ENCODE data around the gene JTB. TPM values are rescaled to one million over a fixed set of nuclear protein-coding genes. Genes with fewer than 3 reads are reported as not detected.

Gene JTB
- total RNA-seq, 6 experiments from 2014 or later = 55.8 to 169 (median 90.9) TPM

- no peaks in the 10 kb centered on the region for H3K9me3 ChIP-seq
- H3K36me3 ChIP-seq = peaks cover 0 to 25% (median 12%) of the 10 kb centered on the region in 4 donors
- ATAC-seq (peak; percentile 83 to 89 (median 84)), DNase-seq (peak; percentile 91)
- H3K4me1 ChIP-seq = peaks cover 0 to 34% (median 16%) of the 10 kb centered on the region in 4 donors
- 15% methylated on average over 10 of the region's 28 CpGs for WGBS (ENCODE audit: insufficient coverage, low coverage, low lambda C conversion rate, missing lambda C conversion rate)
- H3K27me3 ChIP-seq = no peaks in the 10 kb centered on the region
- peak within 1 kb of the TSS; percentile 93 to 99 (median 94) for H3K4me3 ChIP-seq
- H3K27ac ChIP-seq = peak within 1 kb of the TSS; percentile 97 to 100 (median 100)
- TF ChIP-seq CTCF (IDR thresholded peaks at IDR 0.05) = peak; percentile 93 to 95 (median 94)
- no peak for TF ChIP-seq POLR2A (IDR thresholded peaks at IDR 0.05)
- intact Hi-C loops (cut with DNase I) = no loop called here
Measured at GRCh38 chr1:153946622-153947241, 30.7 kb downstream of the JTB start, which contains the start of gene DENND4B. DENND4B (minus strand) TSS chr1:153946718; CDS start chr1:153944374, 2,344 bp downstream.

- intact Hi-C loops (cut with DNase I) = no loop called here
- TF ChIP-seq POLR2A (IDR thresholded peaks at IDR 0.05) = peak; percentile 66
- TF ChIP-seq CTCF (IDR thresholded peaks at IDR 0.05) = no peak
- 0% methylated on average over 5 of the region's 95 CpGs for WGBS (ENCODE audit: insufficient coverage, low coverage, low lambda C conversion rate, missing lambda C conversion rate)
Measured at GRCh38 chr1:153945795-153946621, 31.5 kb downstream of the JTB start.

GRCh38 chr1:153945131-153945794, 32.2 kb downstream of the JTB start:
- Histone ChIP-seq H3K4me1 (peaks cover 0 to 34% (median 16%) of the 10 kb centered on the region in 4 donors), H3K9me3 (no peaks in the 10 kb centered on the region), H3K4me3 (peak overlapping the region; percentile 93 to 99 (median 94)), H3K27ac (peak overlapping the region; percentile 97 to 100 (median 100)), H3K27me3 (no peaks in the 10 kb centered on the region), H3K36me3 (peaks cover 0 to 15% (median 5%) of the 10 kb centered on the region in 4 donors)
- intact Hi-C loops (cut with DNase I) = no loop called here
- TF ChIP-seq POLR2A (IDR thresholded peaks at IDR 0.05) (no peak), CTCF (IDR thresholded peaks at IDR 0.05) (no peak)
- 28% methylated on average over 7 of the region's 12 CpGs for WGBS (ENCODE audit: insufficient coverage, low coverage, low lambda C conversion rate, missing lambda C conversion rate)
- peak; percentile 5 to 17 (median 8) for ATAC-seq
- peak in 2 of 3 donors; percentile 60 to 76 for DNase-seq

More at GRCh38 chr1:153945795-153946621, 31.5 kb downstream of the JTB start:
- Histone ChIP-seq H3K27me3 (no peaks in the 10 kb centered on the region), H3K36me3 (peaks cover 0 to 17% (median 9%) of the 10 kb centered on the region in 4 donors), H3K4me1 (peaks cover 0 to 34% (median 16%) of the 10 kb centered on the region in 4 donors), H3K27ac (peak overlapping the region; percentile 97 to 100 (median 100)), H3K4me3 (peak overlapping the region; percentile 93 to 99 (median 94)), H3K9me3 (no peaks in the 10 kb centered on the region)
- ATAC-seq (peak; percentile 73 to 80 (median 77)), DNase-seq (peak; percentile 93 to 96 (median 94))

GRCh38 chr1:153944827-153945117, 32.7 kb downstream of the JTB start:
- Histone ChIP-seq H3K27ac (peak overlapping the region; percentile 97 to 100 (median 100)), H3K36me3 (peaks cover 0 to 15% (median 5%) of the 10 kb centered on the region in 4 donors), H3K27me3 (no peaks in the 10 kb centered on the region), H3K9me3 (no peaks in the 10 kb centered on the region), H3K4me3 (peak overlapping the region; percentile 93 to 99 (median 94)), H3K4me1 (peaks cover 0 to 34% (median 16%) of the 10 kb centered on the region in 4 donors)
- intact Hi-C loops (cut with DNase I) = no loop called here
- no peak for DNase-seq
- TF ChIP-seq POLR2A (IDR thresholded peaks at IDR 0.05) (no peak), CTCF (IDR thresholded peaks at IDR 0.05) (no peak)
- 59% methylated on average over 3 of the region's 3 CpGs for WGBS (ENCODE audit: insufficient coverage, low coverage, low lambda C conversion rate, missing lambda C conversion rate)
- no peak for ATAC-seq
